Measurements from ENCODE around the gene RREB1.

- TF ChIP-seq CTCF (IDR thresholded peaks at IDR 0.05 in 8 of 11, conservative IDR thresholded peaks at IDR 0.05 in 3 of 11) = no peak
- TF ChIP-seq POLR2AphosphoS5 (IDR thresholded peaks at IDR 0.05) = peak in 2 of 3 donors; percentile 31 to 43
Measured at GRCh38 chr6:7252390-7252789, 144.6 kb downstream of the RREB1 start.
